Endothelial cell of umbilical vein (primary cell): ENCODE data around the gene PSENEN.

Source experiments
- EZH2 ChIP-seq: IDR thresholded peaks from 2 replicates; pipeline ENCODE4 v1.6.1; 2012; ENCODE audit warnings: borderline replicate concordance, low read depth, mild to moderate bottlenecking, moderate library complexity, low read length, inconsistent platforms; ENCODE audit not compliant: severe bottlenecking
- FOS ChIP-seq: IDR thresholded peaks from 2 replicates; pipeline ENCODE4 v1.6.1; 2011; ENCODE audit warnings: mild to moderate bottlenecking, low read length, moderate library complexity, borderline replicate concordance; ENCODE audit not compliant: insufficient read depth
- GATA2 ChIP-seq: IDR thresholded peaks from 2 replicates; pipeline ENCODE4 v1.7.0; 2011; ENCODE audit warnings: low read depth, mild to moderate bottlenecking, moderate library complexity, mixed read lengths, low read length; ENCODE audit not compliant: insufficient read length, insufficient read depth
- JUN ChIP-seq: IDR thresholded peaks from 2 replicates; pipeline ENCODE4 v1.6.1; 2011; ENCODE audit warnings: borderline replicate concordance, low read depth; ENCODE audit not compliant: insufficient read length, insufficient read depth
- MYC ChIP-seq: IDR thresholded peaks from one replicate; pipeline ENCODE4 v1.6.1; 2011; ENCODE audit warnings: mild to moderate bottlenecking, low read depth, low read length
- POLR2A ChIP-seq: IDR thresholded peaks from 2 replicates; pipeline ENCODE4 v1.6.1; 2012; ENCODE audit warnings: low read depth, mild to moderate bottlenecking, control low read depth, low read length
- POLR2AphosphoS5 ChIP-seq: IDR thresholded peaks from 2 replicates; pipeline ENCODE4 v1.6.1; 2012; ENCODE audit warnings: low read depth, mild to moderate bottlenecking, control low read depth, low read length, moderate library complexity; ENCODE audit not compliant: insufficient read depth
- TF ChIP-seq, protein P1 (sequence below), 2 donors: IDR thresholded peaks; 1 replicate in 1 of 2; 2 replicates in 1 of 2; pipeline ENCODE4 v1.5.1; 2011; ENCODE audit warnings: low read length in 2 of 2, mild to moderate bottlenecking in 2 of 2, moderate library complexity in 2 of 2, control low read depth in 1 of 2, inconsistent platforms in 1 of 2, low read depth in 1 of 2; ENCODE audit not compliant: insufficient read depth in 1 of 2; ENCODE audit errors: extremely low read depth in 1 of 2
- TF ChIP-seq, protein P2 (sequence below): IDR thresholded peaks from 2 replicates; pipeline ENCODE4 v1.6.1; 2011; ENCODE audit not compliant: insufficient read depth, insufficient read length

DNA sequence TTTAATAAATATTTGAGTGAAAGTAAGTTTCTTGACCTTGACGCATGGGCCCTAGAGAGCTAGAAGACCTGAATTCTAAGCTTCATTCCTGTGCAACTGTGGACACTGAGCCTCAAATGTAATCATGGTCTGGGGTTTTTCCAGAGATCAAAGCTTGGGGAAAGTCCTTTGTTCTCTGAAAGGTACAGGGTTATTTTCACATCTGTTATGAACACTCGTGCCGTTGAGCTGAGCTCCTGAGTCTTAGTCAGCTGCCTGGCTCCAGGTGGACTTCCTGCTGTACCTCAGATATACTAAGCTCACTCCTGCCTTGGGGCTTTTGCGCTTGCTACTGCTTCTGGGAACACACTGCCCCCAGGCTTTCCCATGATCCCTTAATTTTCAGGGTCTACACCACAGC, 48.6 kb upstream of the PSENEN start:
- TF ChIP-seq POLR2AphosphoS5 (no peak), POLR2A (no peak), EZH2 (no peak), FOS (no peak), MYC (no peak), JUN (no peak), GATA2 (no peak)
- TF ChIP-seq, protein P1, sequence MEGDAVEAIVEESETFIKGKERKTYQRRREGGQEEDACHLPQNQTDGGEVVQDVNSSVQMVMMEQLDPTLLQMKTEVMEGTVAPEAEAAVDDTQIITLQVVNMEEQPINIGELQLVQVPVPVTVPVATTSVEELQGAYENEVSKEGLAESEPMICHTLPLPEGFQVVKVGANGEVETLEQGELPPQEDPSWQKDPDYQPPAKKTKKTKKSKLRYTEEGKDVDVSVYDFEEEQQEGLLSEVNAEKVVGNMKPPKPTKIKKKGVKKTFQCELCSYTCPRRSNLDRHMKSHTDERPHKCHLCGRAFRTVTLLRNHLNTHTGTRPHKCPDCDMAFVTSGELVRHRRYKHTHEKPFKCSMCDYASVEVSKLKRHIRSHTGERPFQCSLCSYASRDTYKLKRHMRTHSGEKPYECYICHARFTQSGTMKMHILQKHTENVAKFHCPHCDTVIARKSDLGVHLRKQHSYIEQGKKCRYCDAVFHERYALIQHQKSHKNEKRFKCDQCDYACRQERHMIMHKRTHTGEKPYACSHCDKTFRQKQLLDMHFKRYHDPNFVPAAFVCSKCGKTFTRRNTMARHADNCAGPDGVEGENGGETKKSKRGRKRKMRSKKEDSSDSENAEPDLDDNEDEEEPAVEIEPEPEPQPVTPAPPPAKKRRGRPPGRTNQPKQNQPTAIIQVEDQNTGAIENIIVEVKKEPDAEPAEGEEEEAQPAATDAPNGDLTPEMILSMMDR (IDR thresholded peaks at IDR 0.05; ENCODE audit: extremely low read depth in 1 of 2, insufficient read depth in 1 of 2, low read depth in 1 of 2, low read length in 2 of 2), result no peak
- TF ChIP-seq, protein P2, sequence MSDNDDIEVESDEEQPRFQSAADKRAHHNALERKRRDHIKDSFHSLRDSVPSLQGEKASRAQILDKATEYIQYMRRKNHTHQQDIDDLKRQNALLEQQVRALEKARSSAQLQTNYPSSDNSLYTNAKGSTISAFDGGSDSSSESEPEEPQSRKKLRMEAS, result no peak
